ENCODE data around the gene EMC10. TPM values are rescaled to one million over a fixed set of nuclear protein-coding genes. Genes with fewer than 3 reads are reported as not detected.

The EMC10 gene
- total and polyA plus RNA-seq, 2 donors (not counting 3 experiments of a cell fraction or from before 2014, with no cell fraction given): 106 to 111 TPM

DNA sequence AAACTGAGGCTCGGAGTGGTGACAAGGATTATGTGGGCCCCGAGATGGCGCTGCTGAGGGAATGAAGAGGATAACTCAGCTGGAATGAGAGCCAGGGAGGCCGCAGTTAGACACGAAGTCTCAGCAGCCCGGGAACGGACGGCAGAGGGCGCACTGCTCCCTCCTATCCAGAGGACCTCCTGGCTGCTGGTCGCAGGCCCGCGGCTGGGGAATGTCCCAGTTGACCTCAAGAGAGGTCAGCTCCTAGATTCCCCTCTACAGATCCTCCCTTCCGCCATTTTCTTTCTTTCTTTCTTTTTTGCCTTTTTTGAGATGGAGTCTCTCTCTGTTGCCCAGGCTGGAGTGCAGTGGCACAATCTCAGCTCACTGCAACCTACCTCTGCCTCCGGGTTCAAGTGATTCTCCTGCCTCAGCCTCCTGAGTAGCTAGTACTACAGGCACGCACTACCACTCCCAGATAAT, 61.5 kb downstream of the EMC10 start:
- Histone ChIP-seq H3K9me3 (replicated peaks; ENCODE audit: control insufficient read depth, insufficient read depth, low read length) (no peaks in the 10 kb centered on the region), H3K27ac (ENCODE audit: insufficient read depth, low read depth, low read length) (no peak overlapping the region), H3K4me1 (ENCODE audit: control insufficient read depth, extremely low read depth, insufficient read depth, low read length) (no peaks in the 10 kb centered on the region), H3K79me2 (ENCODE audit: control insufficient read depth, insufficient read depth, low read length) (no peaks in the 10 kb centered on the region), H3K9ac (replicated peaks; ENCODE audit: extremely low read depth, insufficient read depth, low read length) (no peak overlapping the region), H3K27me3 (ENCODE audit: control insufficient read depth in 2 of 2, insufficient read depth in 2 of 2, low read length in 2 of 2) (peaks cover 0 to 2% of the 10 kb centered on the region in 2 experiments), H3K4me2 (ENCODE audit: insufficient read depth, low read length) (no peak overlapping the region), H3K9me1 (replicated peaks; ENCODE audit: control insufficient read depth, extremely low read depth, insufficient read depth, low read length) (no peaks in the 10 kb centered on the region), H3K4me3 (replicated peaks in 1 of 3; ENCODE audit: insufficient read depth in 1 of 3, low read depth in 1 of 3, low read length in 3 of 3) (no peak overlapping the region), H3K36me3 (ENCODE audit: control insufficient read depth in 2 of 2, extremely low read depth in 1 of 2, insufficient read depth in 2 of 2, low read length in 2 of 2) (no peaks in the 10 kb centered on the region), H4K20me1 (replicated peaks; ENCODE audit: control insufficient read depth, extremely low read depth, insufficient read depth, low read length) (no peaks in the 10 kb centered on the region), H2AFZ (ENCODE audit: low read depth, low read length) (no peak overlapping the region)
- TF ChIP-seq FOS (IDR thresholded peaks at IDR 0.05; ENCODE audit: borderline replicate concordance, insufficient read depth, low read length) (no peak), CTCF (IDR thresholded peaks at IDR 0.05; ENCODE audit: extremely low read depth in 1 of 2, insufficient read depth in 1 of 2, low read depth in 1 of 2, low read length in 2 of 2) (peak; percentile 93 to 97)
- dilution Hi-C loops (cut with MboI; ENCODE audit: extremely low pct_ligation_motif_present, low sequenced_read_pairs) (no loop called here), intact Hi-C loops (cut with micrococcal nuclease) (loop anchor here (1.0 to 2.0 kb wide), 6 partner anchors 19 to 385 kb away; no protein-coding TSS in a partner anchor)
- FAIRE-seq (peak; percentile 84), DNase-seq (ENCODE audit: low read depth, low spot score) (peak; percentile 83)
- BruUV-seq (replicated peaks): no TSS peak
- CTCF ChIA-PET: interaction anchor here (0.6 to 11.4 kb wide), 39 partner anchors 9 to 556 kb away, joined by 3 to 136 read pairs (median 4); partner anchors contain the start of genes C19orf81, CLEC11A and JOSD2
- POLR2A ChIA-PET: no interaction called here

Other genes with a start within 250 kb of the EMC10 start
- 0.76 and 0.91 TPM in 2 replicates for gene KCNC3, start 147.1 kb upstream of the EMC10 start, total RNA-seq
- 0.22 and 0.30 TPM in 2 replicates for gene KCNC3, start 147.1 kb upstream of the EMC10 start, polyA plus RNA-seq
- gene NAPSA, start 110.9 kb upstream of the EMC10 start, total RNA-seq: 0.48 TPM in 1 of 2 replicates, not detected in the other
- 0.19 and 0.41 TPM in 2 replicates for gene NAPSA, start 110.9 kb upstream of the EMC10 start, polyA plus RNA-seq
- gene NR1H2, start 100.0 kb upstream of the EMC10 start, total RNA-seq: 46.7 and 50.6 TPM in 2 replicates
- gene NR1H2, start 100.0 kb upstream of the EMC10 start, polyA plus RNA-seq: 48.4 and 67.3 TPM in 2 replicates
- 63.9 and 73.8 TPM in 2 replicates for gene POLD1, start 92.2 kb upstream of the EMC10 start, total RNA-seq
- 40.9 and 56.7 TPM in 2 replicates for gene POLD1, start 92.2 kb upstream of the EMC10 start, polyA plus RNA-seq
- gene SPIB, start 57.6 kb upstream of the EMC10 start, total RNA-seq: not detected in 2 replicates
- gene SPIB, start 57.6 kb upstream of the EMC10 start, polyA plus RNA-seq: not detected in 2 replicates
- not detected in 2 replicates for gene MYBPC2, start 43.6 kb upstream of the EMC10 start, total RNA-seq
- gene MYBPC2, start 43.6 kb upstream of the EMC10 start, polyA plus RNA-seq: 0.03 TPM in 1 of 2 replicates, not detected in the other
- gene GARIN5A, start 341 bp downstream of the EMC10 start, total RNA-seq: 0.44 and 0.62 TPM in 2 replicates
- gene GARIN5A, start 341 bp downstream of the EMC10 start, polyA plus RNA-seq: 0.65 and 0.76 TPM in 2 replicates
- gene JOSD2, start 34.7 kb downstream of the EMC10 start, total RNA-seq: 33.8 and 37.4 TPM in 2 replicates
- 62.8 and 103 TPM in 2 replicates for gene JOSD2, start 34.7 kb downstream of the EMC10 start, polyA plus RNA-seq
- gene ASPDH, start 37.4 kb downstream of the EMC10 start, total RNA-seq: not detected in 2 replicates
- not detected in 2 replicates for gene ASPDH, start 37.4 kb downstream of the EMC10 start, polyA plus RNA-seq
- gene LRRC4B, start 91.9 kb downstream of the EMC10 start, total RNA-seq: not detected in 2 replicates
- gene LRRC4B, start 91.9 kb downstream of the EMC10 start, polyA plus RNA-seq: 0.08 and 0.10 TPM in 2 replicates
- gene SYT3, start 163.4 kb downstream of the EMC10 start, total RNA-seq: 0.53 TPM in 1 of 2 replicates, not detected in the other
- gene SYT3, start 163.4 kb downstream of the EMC10 start, polyA plus RNA-seq: 0.11 TPM in 1 of 2 replicates, not detected in the other
- gene C19orf81, start 172.9 kb downstream of the EMC10 start, total RNA-seq: 1.1 and 2.5 TPM in 2 replicates
- 0.79 and 2.1 TPM in 2 replicates for gene C19orf81, start 172.9 kb downstream of the EMC10 start, polyA plus RNA-seq
- gene SHANK1, start 243.3 kb downstream of the EMC10 start, total RNA-seq: 1.2 and 1.9 TPM in 2 replicates
- 0.60 and 0.66 TPM in 2 replicates for gene SHANK1, start 243.3 kb downstream of the EMC10 start, polyA plus RNA-seq
- 10.4 and 13.3 TPM in 2 replicates for gene CLEC11A, start 246.9 kb downstream of the EMC10 start, total RNA-seq
- 30.1 and 37.2 TPM in 2 replicates for gene CLEC11A, start 246.9 kb downstream of the EMC10 start, polyA plus RNA-seq